GM19035 (cell line): ENCODE data around the gene SLF1.
A peak's percentile ranks its signal among the peaks of the same experiment; 100 is the strongest.
"Not testable (repeated sequence)": the region's sequence is repeated elsewhere in the genome, so short reads cannot be mapped to it uniquely, and the experiment has no call there.

Experiments used
- ATAC-seq: cut with Tn5 transposase; IDR thresholded peaks from one replicate; pipeline ENCODE4 v1.9.1; 2021; ENCODE audit not compliant: unreplicated experiment

SLF1 gene

DNA sequence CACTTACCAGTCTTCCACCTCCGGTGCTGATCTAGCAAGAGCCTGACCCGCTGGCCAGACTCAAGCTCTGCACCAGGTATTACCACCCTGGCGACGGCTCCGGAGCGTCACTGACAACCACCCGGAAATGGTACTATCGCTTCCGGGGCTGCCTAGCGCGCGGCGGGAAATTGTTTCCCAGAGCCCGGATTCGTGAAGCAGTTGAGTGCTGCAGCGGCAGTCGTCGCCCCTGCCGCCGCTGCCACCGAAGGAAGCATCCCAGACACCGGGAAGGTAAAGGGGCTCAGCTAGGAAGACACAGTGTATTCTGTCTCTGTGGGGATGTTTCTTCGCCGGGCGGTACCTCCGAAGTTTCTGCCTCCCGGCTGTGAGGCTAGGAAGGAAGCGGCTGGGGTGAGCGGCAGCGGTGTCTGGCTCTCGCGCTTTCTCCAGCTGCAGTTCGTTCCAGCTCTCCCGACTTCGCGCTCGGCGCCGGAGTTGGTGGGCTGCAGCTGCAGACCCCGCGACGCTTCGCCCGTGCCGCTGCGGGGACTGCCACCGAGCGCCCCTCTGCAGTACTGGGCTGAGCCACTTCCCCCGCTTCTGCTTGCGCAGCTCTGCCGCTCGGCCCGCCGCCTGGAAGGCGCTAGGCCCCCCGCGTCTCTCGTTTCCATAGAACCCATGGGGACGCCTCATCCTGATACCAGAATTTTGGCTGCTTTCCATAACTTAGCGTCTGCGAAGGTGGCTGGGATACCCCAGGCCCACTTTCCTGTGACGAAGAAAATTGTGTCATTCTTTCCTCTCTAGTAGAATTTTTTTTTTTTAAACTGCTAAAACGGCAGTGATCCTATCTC lies at the start of gene SLF1, which contains the start of gene KIAA0825:
TSS of gene SLF1 (plus strand) at position 177 of the 836 bp plus-strand sequence. CDS start 10,142 bp downstream, outside the sequence.
TSS of gene KIAA0825 (minus strand) at position 112 of the 836 bp plus-strand sequence. CDS start 81,478 bp downstream, outside the sequence.
- peak; percentile 98 for ATAC-seq

DNA sequence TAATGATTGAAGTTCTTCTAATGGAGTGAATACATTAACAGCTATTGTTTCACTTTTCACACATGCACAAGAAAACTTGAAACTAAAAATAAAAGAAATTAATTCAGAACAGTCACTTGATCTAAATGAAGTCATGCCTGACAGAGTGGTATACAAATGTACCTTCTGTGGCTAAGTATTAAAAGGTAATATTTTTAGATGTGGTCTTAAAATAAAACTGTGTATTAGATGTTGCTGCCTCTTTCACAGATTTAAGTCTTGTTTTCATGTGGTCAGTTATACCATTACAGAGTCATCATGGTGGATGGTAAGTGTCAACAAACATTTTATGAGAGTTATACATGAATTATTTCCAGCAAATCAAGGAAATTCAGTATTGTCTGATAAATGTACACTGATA lies 47.1 kb upstream of the SLF1 start:
- ATAC-seq: no peak

DNA sequence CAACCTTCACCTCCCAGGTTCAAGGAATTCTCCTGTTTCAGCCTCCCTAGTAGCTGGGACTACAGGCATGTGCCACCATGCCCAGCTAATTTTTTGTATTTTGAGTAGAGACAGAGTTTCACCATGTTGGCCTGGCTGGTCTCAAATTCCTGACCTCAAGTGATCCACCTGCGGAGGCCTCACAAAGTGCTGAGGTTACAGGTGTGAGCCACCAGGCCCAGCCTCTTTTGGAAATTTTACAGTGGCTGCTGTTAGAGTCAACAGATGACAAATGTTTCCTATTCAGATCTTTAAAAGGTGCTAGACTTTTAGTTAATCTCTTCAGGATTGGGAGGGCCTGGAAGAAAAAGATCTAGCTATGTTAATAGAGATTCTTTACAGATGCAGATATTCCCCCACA lies 45.1 kb upstream of the SLF1 start:
- not testable (repeated sequence) for ATAC-seq

DNA sequence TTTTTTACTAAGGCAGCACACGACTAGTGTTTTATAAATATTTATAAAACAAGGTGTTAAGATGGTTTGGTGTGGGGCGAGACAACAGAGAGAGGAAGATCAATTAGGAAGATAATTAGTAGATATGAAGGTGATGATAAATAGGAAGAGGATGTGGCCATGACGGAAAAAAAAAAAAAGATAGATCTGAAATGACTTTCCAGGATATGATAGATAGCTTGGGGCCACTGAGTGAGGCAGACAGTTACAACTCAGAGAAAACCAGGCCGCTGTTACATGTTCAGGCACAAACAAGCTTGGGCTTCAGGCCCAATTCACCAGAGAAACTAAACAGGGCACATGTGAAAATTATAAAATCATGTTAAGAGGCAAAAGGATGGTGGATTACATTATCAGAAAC lies 43.3 kb upstream of the SLF1 start:
- ATAC-seq: no peak

DNA sequence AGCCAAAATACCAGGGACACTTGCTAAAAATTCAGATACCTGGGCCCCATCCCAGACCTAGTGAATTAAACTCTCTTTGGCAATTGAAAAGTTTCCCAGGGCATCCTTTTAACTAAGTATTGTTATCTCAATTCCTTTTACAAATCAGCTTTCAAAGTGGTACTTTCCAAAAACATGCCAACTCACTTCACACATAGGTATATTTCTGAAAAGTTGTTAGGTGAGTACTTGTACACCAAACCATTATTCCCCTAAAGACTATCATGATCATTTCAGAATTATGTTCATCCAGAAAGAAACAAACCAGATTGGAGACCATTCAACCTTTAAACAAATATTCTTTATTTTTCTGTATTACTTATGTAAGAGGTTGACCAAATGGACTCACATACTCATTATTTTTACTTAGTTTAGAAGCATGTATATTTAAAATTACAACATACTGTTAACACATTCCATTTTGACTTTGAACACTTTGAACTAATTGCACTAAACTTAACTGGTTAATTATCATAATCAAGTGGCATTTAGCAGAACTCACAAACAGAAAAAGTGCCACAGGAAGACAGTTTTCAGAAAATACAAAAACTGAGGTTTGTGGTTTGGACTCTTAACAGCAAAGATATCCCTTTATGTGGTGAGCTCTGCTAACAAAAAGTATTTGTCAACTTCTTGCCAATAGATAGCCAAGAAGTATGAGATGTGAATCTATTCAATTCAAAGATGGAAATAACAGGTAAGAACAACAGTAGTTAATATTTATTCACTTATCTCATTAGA lies 40.8 kb upstream of the SLF1 start:
- peak; percentile 84 for ATAC-seq

DNA sequence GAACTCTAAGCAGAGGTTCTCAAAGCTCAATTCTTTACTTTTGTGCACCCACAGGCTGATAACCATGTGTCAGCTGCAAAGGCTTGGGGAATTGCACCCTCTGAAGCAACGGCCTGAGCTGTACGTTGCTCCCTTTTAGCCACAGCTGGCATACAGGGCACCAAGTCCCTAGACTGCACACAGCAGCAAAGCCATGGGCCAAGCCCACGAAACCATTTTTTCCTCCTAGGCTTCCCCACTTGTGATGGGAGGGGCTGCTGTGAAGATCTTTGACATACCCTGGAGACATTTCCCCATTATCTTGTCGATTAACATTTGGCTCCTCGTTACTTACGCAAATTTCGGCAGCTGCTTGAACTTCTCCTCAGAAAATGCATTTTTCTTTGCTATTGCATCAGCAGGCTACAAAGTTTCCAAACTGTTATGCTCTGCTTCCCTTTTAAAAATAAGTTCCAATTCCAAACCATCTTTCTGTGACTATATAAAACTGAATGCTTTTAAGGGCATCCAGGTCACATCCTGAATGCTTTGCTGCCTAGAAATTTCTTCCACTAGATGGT lies 23.1 kb upstream of the SLF1 start:
- no peak for ATAC-seq

DNA sequence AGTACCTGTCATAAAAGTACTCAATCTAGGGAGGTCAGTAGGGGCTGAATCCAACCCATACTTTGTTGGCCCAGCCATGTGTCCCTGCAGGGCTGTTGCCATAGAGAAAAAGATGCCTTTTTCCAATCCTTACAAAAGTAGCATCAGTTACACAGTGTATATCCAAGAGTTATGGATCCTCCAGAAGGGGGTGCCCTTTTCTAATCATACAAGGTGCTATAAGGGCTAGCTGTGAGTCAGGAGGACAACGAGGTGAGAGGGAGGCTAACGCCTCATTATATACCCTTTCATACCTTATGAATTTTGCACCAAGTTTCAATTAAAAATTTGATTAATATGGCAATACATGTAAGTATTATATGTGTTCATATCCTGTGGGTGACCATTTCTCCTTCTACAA lies 4.9 kb upstream of the SLF1 start:
- ATAC-seq: no peak

DNA sequence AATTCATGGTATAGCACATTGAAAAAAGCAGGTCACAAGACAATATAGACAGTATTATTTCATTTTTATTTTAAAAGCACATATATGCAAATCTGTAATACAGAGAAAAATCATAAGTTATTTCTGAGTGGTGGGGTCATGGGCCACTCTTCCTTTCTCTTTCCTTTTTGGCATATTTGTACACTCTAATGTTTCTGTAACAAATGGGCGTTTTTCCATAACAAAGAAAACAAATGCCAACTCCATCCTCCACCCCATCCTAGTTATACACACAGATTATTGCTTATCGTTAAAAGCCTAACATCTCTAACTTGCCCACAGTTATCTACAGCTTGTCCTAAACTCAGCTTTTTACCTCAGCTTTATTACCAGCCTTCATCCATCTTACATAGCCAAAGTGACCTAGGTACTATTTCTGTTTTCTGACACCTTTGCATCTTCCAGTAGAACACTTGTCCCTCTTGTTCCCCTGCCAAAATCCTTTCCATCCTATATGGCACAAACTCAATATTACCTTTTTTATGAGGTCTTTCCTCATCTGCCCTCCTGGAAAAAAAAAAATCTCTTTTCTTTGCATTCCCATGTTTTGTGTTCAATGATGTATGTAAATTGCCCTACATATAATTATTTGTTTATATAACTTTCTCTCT lies 4.2 kb upstream of the SLF1 start:
- ATAC-seq: no peak

DNA sequence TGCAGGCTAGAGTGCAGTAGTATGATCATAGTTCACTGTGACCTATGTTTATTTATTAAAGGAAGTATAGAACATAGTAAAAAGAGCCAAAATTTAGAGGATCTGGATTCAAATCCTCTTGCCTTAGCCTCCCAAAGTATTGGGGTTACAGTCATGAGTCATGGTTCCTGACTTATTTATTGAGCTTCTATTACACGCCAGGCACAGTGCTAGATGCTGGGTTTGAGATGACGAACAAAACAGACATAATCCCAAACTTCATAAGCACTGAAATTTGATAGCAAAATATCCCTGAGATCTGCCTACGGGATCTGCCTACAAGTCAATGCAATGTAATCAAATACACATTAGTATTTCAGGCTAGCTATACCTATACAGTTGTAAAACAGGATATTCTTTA lies 2.6 kb upstream of the SLF1 start:
- no peak for ATAC-seq

DNA sequence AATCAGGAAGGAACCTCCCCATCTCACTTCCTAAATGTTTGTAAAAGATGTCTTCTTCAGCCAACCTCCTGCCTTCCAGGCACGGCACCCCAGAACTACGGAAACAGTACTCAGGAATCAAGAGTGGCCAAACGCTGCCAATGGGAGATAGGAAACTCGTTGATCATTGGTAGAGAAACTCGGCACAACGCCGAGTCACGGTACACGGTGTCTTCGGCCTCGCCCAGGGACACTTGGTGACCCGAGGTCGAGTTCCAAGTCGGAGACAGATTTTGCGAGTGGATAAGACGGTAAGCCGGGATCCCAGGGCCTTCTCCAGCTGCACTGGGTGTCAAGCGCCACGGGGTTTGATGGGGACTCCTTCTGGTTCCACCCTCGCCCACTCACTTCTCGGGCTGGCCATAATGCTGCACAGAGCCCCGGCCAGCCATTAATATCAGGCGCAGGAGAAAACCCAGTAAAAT lies 408 bp upstream of the SLF1 start:
- ATAC-seq: peak; percentile 32

DNA sequence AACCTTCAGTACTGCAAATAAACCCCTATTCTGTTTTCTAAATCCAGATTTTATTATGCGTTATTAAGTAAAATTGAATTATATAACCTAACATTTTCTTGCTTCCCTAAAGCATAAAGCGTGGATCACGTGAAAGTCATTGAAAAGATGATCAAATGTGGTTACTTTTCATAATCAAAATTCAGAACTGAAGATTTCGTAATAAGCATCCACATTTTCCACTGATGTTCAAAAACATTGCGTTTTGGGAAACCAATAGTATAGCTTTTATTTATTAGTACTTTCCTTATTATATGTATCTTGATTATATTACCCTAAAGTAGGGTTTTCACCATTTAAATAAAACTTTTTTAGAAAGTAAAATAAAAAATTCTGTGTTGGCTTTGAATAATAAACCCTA lies 1.8 kb downstream of the SLF1 start:
- no peak for ATAC-seq

DNA sequence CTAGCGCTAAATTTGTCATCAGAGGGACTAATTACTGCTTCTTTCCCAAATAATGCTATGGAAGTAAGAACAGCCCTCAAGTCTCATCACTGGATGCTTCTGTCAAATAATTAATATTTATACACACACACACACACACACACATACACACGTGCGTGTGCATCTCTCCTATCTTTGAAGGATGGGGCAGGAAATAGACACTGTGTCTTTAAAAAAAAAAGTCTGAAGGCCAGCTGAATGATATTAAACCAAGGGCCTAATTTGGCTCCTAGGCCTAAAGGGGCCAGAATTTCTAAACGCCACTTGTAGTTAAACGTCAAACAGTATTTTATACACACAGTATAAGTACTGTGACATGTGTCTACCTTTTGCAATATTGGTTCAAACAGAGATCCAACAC lies 3.3 kb downstream of the SLF1 start:
- no peak for ATAC-seq

DNA sequence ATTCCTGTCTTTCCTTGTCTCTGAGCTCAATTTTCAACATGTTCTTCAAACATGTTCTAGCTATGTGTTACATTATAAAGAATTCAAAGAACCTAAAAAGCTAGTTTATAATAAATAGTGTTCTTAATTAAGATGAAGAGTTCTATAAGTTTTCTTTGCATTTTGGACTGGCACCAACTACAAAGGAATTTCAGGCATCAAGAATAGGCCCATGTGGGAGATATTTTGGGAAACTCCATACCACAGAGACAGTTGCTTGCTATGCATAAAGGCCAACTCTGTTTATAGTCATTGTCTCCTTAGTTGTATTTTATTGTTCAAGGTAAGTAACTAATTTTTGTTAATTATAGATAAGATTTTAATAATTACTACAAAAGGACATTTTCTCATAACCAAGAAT lies 4.5 kb downstream of the SLF1 start:
- no peak for ATAC-seq

DNA sequence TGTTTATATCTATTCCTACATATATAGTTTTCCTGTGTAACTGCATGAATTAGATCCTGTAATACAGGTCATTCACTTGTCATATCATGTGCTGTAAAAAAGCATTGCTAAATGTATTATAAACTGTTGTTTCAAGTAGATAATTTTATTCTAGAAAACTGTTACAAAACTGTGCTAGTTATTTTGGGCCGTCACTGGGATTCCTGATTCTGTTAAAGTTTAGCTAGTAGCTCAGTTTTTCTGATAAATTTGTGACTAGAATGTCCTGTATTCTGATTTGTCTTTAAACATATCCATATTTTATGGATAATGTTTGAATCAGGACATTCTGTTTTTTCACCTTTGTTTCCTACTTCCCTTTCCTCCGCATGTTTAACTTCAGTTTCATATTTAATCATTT lies 5.4 kb downstream of the SLF1 start:
- no peak for ATAC-seq

DNA sequence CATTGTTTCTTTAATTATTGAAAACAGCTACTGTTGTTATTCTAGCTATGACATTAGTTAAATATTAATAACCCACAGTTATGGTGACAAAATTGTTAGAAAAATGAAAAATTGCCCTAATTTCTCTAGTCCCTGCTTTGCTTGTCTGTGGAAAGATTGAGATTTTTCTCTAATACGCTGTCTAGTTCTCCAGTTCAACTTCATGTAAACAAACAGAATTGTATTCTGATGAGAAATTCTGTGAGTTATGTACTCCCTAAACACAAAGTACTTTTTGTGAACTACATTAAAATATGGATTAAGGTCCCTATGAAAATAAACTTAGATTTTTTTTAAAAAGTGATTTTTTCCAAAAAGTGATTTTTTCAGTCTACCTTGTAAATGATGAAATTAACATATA lies 8.7 kb downstream of the SLF1 start:
- ATAC-seq: no peak

DNA sequence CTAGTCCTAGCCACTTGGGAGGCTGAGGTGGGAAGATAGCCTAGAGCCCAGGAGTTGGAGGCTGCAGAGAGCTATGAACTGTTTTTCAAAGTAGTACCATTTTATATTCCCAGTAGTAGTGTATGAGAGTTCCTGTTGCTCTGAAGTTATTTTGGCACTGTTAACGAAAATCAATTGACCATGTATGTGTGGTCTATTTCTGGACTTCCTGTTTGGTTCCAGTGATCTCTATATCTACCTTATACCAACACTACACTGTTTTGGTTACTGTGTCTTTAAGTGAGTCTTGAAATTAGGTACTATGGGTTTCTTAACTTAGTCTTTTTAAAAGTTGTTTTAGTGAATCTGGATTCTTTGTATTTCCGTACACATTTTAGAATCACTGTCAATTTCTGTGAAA lies 13.6 kb downstream of the SLF1 start:
- peak; percentile 96 for ATAC-seq

DNA sequence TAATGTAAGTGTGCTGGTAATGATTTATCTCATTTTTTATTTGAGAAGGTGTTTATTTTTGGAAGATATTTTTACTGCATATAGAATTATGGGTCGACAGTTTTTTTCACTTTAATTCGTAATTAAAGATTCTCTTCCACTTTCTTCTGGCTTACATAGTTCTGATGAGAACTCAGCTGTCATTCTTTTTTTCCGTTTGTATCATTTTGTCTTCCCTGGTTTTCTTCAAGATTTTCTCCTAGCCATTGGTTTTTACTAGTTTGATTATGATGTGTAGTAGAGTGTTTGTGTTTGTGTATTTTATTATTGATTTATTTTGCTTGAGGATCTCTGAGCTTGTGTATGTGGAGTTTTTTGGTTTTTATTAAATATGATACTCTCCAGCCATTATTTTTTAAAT lies 21.7 kb downstream of the SLF1 start:
- no peak for ATAC-seq

DNA sequence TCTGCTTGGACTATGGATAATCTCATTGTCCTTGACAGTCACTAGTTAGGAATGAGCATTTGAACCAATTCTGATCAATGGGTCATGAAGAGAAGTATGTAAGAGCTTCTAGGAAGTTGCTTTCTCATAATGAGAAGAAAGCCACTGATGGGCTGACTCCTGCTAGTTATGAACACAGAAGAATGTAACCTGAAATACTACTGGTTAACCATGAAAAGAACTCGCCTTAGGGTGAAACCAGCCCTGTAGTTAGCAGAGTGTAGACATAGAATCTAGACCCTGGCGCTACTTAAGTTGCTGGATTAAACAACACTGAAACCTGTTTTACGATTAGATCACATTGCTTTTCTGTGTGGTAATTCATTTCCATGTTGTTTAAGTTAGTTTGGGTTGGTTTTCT lies 26.6 kb downstream of the SLF1 start:
- no peak for ATAC-seq

DNA sequence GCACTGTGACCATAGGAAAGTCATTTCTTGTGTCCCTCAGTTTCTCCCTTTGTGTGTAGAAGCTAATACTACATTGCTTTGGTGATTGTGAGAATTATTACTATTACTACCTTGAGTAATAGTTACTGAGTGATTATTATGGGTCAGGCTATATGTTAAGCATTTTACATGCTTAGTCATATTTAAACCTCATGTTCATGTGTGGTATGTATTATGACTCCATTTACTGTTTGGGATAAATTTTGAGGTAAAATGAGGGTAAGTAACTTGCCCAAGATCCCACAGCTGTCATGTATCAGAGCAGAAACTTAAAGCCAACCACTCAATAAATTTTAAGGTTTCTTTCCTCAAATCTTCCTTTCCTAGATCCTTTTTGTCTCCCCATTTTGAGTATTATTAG lies 28.3 kb downstream of the SLF1 start:
- no peak for ATAC-seq

DNA sequence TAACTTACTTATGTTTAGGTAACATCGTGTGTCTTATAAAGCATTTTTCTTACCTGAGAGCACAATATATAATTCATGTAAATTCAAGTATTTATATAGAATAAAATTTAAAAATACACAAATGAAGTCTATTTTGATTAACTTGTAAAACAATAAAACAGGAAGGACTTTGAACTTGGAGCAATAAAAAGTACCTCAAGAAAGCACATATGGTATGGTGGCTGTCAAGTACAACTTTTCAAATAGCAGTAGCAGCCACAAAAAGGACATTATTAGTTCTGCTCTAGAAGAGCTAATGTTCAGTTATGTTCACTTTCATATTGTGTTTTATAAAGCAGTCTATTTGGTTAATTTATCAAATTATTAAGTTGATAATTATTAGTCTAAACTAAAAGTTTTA lies 31.4 kb downstream of the SLF1 start:
- no peak for ATAC-seq

DNA sequence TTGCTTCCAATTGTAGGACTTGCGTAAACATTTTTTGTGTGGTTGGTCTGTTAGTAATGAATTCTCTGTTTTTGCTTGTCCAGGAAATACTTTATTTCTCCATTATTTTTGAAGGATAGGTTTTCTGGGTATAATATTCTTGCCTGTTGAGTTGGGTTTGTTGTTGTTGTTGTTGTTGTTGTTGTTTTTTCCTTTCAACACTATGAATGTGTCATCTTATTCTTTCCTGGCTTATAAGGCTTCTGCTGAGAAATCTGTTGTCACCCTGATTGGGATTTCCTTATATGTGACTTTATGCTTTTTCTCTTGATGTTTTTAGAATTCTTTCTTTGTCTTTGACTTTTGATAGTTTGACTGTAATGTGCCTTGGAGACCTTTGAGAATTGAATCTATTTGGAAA lies 39.8 kb downstream of the SLF1 start:
- no peak for ATAC-seq
